Anterior cingulate cortex (tissue), 58 donors: ENCODE measurements around the gene CCL25.

Experiments
- DNase-seq, 58 donors: peaks; one replicate each; lab custom pipeline; 2025; lab: John Stamatoyannopoulos, UW

CCL25 gene

GRCh38 chr19:8044018-8044417 is 8.5 kb upstream of the CCL25 start:
- no peak for DNase-seq

- DNase-seq, result no peak
Observed at GRCh38 chr19:8045872-8046568, 6.5 kb upstream of the CCL25 start.

- peak in 1 of 58 donors; percentile 3 for DNase-seq
Observed at GRCh38 chr19:8046569-8047165, 5.9 kb upstream of the CCL25 start.

- DNase-seq, result peak in 54 of 58 donors; percentile 5 to 87 (median 52)
Observed at GRCh38 chr19:8050274-8051096, 2.1 kb upstream of the CCL25 start.

- no peak for DNase-seq
Observed at GRCh38 chr19:8054169-8054568, 1.6 kb downstream of the CCL25 start.

- DNase-seq, result no peak
Observed at GRCh38 chr19:8056533-8056932, 4.0 kb downstream of the CCL25 start.

GRCh38 chr19:8057545-8058270 is 5.1 kb downstream of the CCL25 start:
- no peak for DNase-seq

GRCh38 chr19:8064911-8065874 is 12.6 kb downstream of the CCL25 start:
- peak in 3 of 58 donors; percentile 4 to 11 (median 5) for DNase-seq

GRCh38 chr19:8065875-8066261 is 13.3 kb downstream of the CCL25 start:
- no peak for DNase-seq

GRCh38 chr19:8069096-8069973 is 16.8 kb downstream of the CCL25 start:
- DNase-seq, result peak in 11 of 58 donors; percentile 3 to 33 (median 12)

- no peak for DNase-seq
Observed at GRCh38 chr19:8071912-8072311, 19.4 kb downstream of the CCL25 start.

- DNase-seq, result no peak
Observed at GRCh38 chr19:8074501-8074900, 21.9 kb downstream of the CCL25 start.

GRCh38 chr19:8075158-8076074 is 22.9 kb downstream of the CCL25 start:
- no peak for DNase-seq

GRCh38 chr19:8079988-8080387 is 27.4 kb downstream of the CCL25 start:
- DNase-seq, result no peak

GRCh38 chr19:8080832-8081231 is 28.3 kb downstream of the CCL25 start:
- DNase-seq, result no peak

GRCh38 chr19:8081569-8082550 is 29.3 kb downstream of the CCL25 start:
- no peak for DNase-seq
